ENCODE data around the gene BAZ2B. TPM values are rescaled to one million over a fixed set of nuclear protein-coding genes. Genes with fewer than 3 reads are reported as not detected.

Gene BAZ2B
- polyA plus RNA-seq, 1 donor from 2014 or later: 150 TPM

DNA sequence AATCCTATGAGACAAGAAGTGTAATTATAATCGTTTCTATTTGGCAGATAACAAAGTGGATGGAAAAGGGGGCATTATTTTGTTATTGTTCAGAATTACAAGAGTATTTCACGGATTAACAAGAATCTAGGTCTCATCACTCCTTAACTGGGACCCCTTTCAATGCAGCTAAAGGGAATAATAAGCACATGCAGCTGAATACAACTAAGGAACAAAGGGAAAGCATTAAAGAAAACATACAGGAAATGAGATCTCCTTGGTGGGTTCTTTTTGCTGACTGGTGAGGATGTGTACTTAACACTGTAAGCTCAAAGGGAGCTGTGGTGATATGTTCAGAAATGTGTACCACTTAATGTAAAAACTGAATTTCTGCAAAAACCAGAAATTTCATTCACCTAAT is 189.3 kb downstream of the BAZ2B start:
- Histone ChIP-seq H3F3A (ENCODE audit: insufficient read depth, low read length, poor library complexity, severe bottlenecking) (no peaks in the 10 kb centered on the region), H3K36me3 (ENCODE audit: insufficient read depth, low read length) (no peaks in the 10 kb centered on the region), H3K27me3 (ENCODE audit: insufficient read depth, low read depth, low read length) (no peaks in the 10 kb centered on the region), H2AFZ (ENCODE audit: low read depth, low read length) (no peak overlapping the region), H3K9me2 (ENCODE audit: insufficient read depth, low read length) (no peaks in the 10 kb centered on the region), H3K9ac (ENCODE audit: low read length) (no peak overlapping the region), H3K79me2 (replicated peaks; ENCODE audit: insufficient read depth, low read length) (no peaks in the 10 kb centered on the region), H4K20me1 (ENCODE audit: insufficient read depth) (no peaks in the 10 kb centered on the region), H3K9me3 (ENCODE audit: low read length) (peaks cover 2% of the 10 kb centered on the region), H3K4me2 (ENCODE audit: low read length) (no peak overlapping the region), H3K4me3 (ENCODE audit: low read length) (no peak overlapping the region), H3K27ac (ENCODE audit: low read length) (no peak overlapping the region)
- TF ChIP-seq CTCF (IDR thresholded peaks at IDR 0.05; ENCODE audit: poor library complexity, severe bottlenecking) (no peak), RAD21 (conservative IDR thresholded peaks at IDR 0.05) (no peak), TAF1 (IDR thresholded peaks at IDR 0.05; ENCODE audit: low read depth) (no peak), EZH2 (IDR thresholded peaks at IDR 0.05; ENCODE audit: borderline replicate concordance, insufficient read depth, low read length, poor library complexity, severe bottlenecking) (no peak), EP300 (conservative IDR thresholded peaks at IDR 0.05; ENCODE audit: poor library complexity, severe bottlenecking) (no peak), SMC3 (conservative IDR thresholded peaks at IDR 0.05; ENCODE audit: poor library complexity) (no peak), MXI1 (conservative IDR thresholded peaks at IDR 0.05; ENCODE audit: poor library complexity, severe bottlenecking) (no peak), POLR2AphosphoS5 (IDR thresholded peaks at IDR 0.05) (no peak)
- TF ChIP-seq, protein P1, sequence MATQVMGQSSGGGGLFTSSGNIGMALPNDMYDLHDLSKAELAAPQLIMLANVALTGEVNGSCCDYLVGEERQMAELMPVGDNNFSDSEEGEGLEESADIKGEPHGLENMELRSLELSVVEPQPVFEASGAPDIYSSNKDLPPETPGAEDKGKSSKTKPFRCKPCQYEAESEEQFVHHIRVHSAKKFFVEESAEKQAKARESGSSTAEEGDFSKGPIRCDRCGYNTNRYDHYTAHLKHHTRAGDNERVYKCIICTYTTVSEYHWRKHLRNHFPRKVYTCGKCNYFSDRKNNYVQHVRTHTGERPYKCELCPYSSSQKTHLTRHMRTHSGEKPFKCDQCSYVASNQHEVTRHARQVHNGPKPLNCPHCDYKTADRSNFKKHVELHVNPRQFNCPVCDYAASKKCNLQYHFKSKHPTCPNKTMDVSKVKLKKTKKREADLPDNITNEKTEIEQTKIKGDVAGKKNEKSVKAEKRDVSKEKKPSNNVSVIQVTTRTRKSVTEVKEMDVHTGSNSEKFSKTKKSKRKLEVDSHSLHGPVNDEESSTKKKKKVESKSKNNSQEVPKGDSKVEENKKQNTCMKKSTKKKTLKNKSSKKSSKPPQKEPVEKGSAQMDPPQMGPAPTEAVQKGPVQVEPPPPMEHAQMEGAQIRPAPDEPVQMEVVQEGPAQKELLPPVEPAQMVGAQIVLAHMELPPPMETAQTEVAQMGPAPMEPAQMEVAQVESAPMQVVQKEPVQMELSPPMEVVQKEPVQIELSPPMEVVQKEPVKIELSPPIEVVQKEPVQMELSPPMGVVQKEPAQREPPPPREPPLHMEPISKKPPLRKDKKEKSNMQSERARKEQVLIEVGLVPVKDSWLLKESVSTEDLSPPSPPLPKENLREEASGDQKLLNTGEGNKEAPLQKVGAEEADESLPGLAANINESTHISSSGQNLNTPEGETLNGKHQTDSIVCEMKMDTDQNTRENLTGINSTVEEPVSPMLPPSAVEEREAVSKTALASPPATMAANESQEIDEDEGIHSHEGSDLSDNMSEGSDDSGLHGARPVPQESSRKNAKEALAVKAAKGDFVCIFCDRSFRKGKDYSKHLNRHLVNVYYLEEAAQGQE (IDR thresholded peaks at IDR 0.05; ENCODE audit: borderline replicate concordance): no peak

GRCh38 chr2:159419403-159419802 is 196.9 kb downstream of the BAZ2B start:
- no peaks in the 10 kb centered on the region for H3F3A ChIP-seq (ENCODE audit: insufficient read depth, low read length, poor library complexity, severe bottlenecking)
- no peaks in the 10 kb centered on the region for H3K9me2 ChIP-seq (ENCODE audit: insufficient read depth, low read length)
- no peak overlapping the region for H3K27ac ChIP-seq (ENCODE audit: low read length)
- TF ChIP-seq MXI1 (conservative IDR thresholded peaks at IDR 0.05; ENCODE audit: poor library complexity, severe bottlenecking) (no peak), TAF1 (IDR thresholded peaks at IDR 0.05; ENCODE audit: low read depth) (no peak), CTCF (IDR thresholded peaks at IDR 0.05; ENCODE audit: poor library complexity, severe bottlenecking) (no peak), POLR2AphosphoS5 (IDR thresholded peaks at IDR 0.05) (no peak)
- H4K20me1 ChIP-seq (ENCODE audit: insufficient read depth): no peaks in the 10 kb centered on the region
- H3K4me2 ChIP-seq (ENCODE audit: low read length): no peak overlapping the region
- H3K9me3 ChIP-seq (ENCODE audit: low read length): peaks cover 3% of the 10 kb centered on the region
- H3K79me2 ChIP-seq (replicated peaks; ENCODE audit: insufficient read depth, low read length): no peaks in the 10 kb centered on the region
- H3K36me3 ChIP-seq (ENCODE audit: insufficient read depth, low read length): no peaks in the 10 kb centered on the region
- no peaks in the 10 kb centered on the region for H3K27me3 ChIP-seq (ENCODE audit: insufficient read depth, low read depth, low read length)
- H3K4me3 ChIP-seq (ENCODE audit: low read length): no peak overlapping the region
- no peak overlapping the region for H2AFZ ChIP-seq (ENCODE audit: low read depth, low read length)
- no peak overlapping the region for H3K9ac ChIP-seq (ENCODE audit: low read length)
